Parathyroid adenoma (tissue), 2 donors: ENCODE data around the gene KLHL30.
"Not testable (repeated sequence)": the region's sequence is repeated elsewhere in the genome, so short reads cannot be mapped to it uniquely, and the experiment has no call there.

Experiments used
- H2AFZ ChIP-seq: fragments of 300-600 bp; sonication (generic); one replicate; pipeline ENCODE4 v1.7.0; 2017; ENCODE audit warnings: antibody characterized with exemption, mild to moderate bottlenecking
- H3K27ac ChIP-seq: fragments of 300-600 bp; sonication (generic); one replicate; pipeline ENCODE4 v1.7.0; 2017
- H3K27me3 ChIP-seq: fragments of 300-600 bp; sonication (generic); one replicate; pipeline ENCODE4 v1.7.0; 2017; ENCODE audit warnings: low read length; ENCODE audit not compliant: control insufficient read depth, insufficient read depth
- H3K36me3 ChIP-seq: fragments of 300-600 bp; sonication (generic); one replicate; pipeline ENCODE4 v1.7.0; 2017; ENCODE audit warnings: low read length; ENCODE audit not compliant: control insufficient read depth, insufficient read depth
- H3K4me1 ChIP-seq: fragments of 300-600 bp; sonication (generic); one replicate; pipeline ENCODE4 v1.7.0; 2017; ENCODE audit warnings: control low read depth
- H3K4me2 ChIP-seq: fragments of 300-600 bp; sonication (generic); one replicate; pipeline ENCODE4 v1.7.0; 2017; ENCODE audit warnings: low read length
- H3K4me3 ChIP-seq: fragments of 300-600 bp; sonication (generic); one replicate; pipeline ENCODE4 v1.7.0; 2017; ENCODE audit warnings: low read depth, low read length
- H3K79me2 ChIP-seq: fragments of 300-600 bp; sonication (generic); one replicate; pipeline ENCODE4 v1.7.0; 2017; ENCODE audit warnings: control low read depth
- H3K9ac ChIP-seq: fragments of 300-600 bp; sonication (generic); one replicate; pipeline ENCODE4 v1.7.0; 2017; ENCODE audit warnings: mild to moderate bottlenecking
- H3K9me3 ChIP-seq: fragments of 300-600 bp; sonication (generic); one replicate; pipeline ENCODE4 v1.7.0; 2017; ENCODE audit warnings: low read length; ENCODE audit not compliant: control insufficient read depth
- CTCF ChIP-seq: fragments of 300-600 bp; sonication (generic); IDR thresholded peaks from one replicate; pipeline ENCODE4 v1.7.0; 2017; ENCODE audit warnings: antibody characterized with exemption, mild to moderate bottlenecking
- donor health status: primary hyperparathyroidism.

The KLHL30 gene

GRCh38 chr2:238169708-238170251 is 31.3 kb downstream of the KLHL30 start:
- no peaks in the 10 kb centered on the region for H3K9me3 ChIP-seq
- H3K4me1 ChIP-seq = peaks cover 3% of the 10 kb centered on the region
- no peak overlapping the region for H2AFZ ChIP-seq
- no peaks in the 10 kb centered on the region for H3K36me3 ChIP-seq
- no peak for TF ChIP-seq CTCF
- no peaks in the 10 kb centered on the region for H3K27me3 ChIP-seq
- no peak overlapping the region for H3K9ac ChIP-seq
- H3K27ac ChIP-seq = no peak overlapping the region
- H3K79me2 ChIP-seq = peaks cover 3% of the 10 kb centered on the region
- no peak overlapping the region for H3K4me3 ChIP-seq
- H3K4me2 ChIP-seq = no peak overlapping the region

- Histone ChIP-seq H3K4me3 (no peak overlapping the region), H3K36me3 (no peaks in the 10 kb centered on the region), H3K9ac (no peak overlapping the region), H3K27ac (no peak overlapping the region), H3K4me1 (peaks cover 3% of the 10 kb centered on the region), H3K4me2 (no peak overlapping the region), H3K9me3 (no peaks in the 10 kb centered on the region), H2AFZ (no peak overlapping the region), H3K79me2 (peaks cover 3% of the 10 kb centered on the region), H3K27me3 (no peaks in the 10 kb centered on the region)
- TF ChIP-seq CTCF = no peak
Measured at GRCh38 chr2:238170386-238171071, 32.1 kb downstream of the KLHL30 start.

DNA sequence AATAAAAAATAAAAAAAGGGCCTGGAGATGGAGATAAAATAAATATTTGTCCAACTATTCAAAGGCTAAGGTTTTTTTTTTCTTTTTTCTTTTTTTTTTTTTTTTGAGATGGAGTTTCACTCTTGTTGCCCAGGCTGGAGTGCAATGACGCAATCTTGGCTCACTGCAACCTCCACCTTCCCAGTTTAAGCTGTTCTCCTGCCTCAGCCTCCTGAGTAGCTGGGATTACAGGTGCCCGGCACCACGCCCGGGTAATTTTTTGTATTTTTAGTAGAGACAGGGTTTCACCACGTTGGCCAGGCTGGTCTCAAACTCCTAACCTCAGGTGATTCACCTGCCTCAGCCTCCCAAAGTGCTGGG is 32.6 kb downstream of the KLHL30 start:
- not testable (repeated sequence) for H3K4me3 ChIP-seq, H3K9me3 ChIP-seq, H3K4me2 ChIP-seq, H3K27me3 ChIP-seq, H2AFZ ChIP-seq, H3K36me3 ChIP-seq, H3K27ac ChIP-seq, H3K9ac ChIP-seq, H3K79me2 ChIP-seq, H3K4me1 ChIP-seq

DNA sequence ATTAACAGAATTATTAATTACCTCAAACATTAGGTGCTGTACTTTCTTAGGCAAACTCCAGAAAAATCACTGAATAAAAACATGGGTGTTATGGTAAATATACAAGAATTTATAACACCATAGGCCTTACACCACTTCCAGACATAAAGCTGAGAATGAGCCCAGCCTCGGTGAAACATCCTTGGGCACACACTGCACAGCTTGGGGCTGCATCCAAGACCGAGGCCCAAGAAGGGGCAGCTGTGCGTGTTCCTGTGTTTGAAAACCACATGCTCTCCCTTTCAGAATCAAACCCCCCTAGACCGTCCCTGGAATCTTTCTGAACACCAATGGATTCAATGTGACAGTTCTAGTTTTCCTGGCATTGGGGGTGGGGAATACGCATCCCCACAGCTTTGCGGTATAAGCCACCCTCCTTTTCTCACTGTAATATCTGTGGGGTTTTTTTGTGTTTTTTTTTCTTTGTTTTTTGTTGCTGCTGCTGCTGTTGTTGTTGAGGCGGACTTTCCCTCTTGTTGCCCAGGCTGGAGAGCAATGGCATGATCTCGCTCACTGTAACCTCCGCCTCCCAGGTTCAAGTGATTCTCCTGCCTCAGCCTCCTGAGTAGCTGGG is 33.2 kb downstream of the KLHL30 start:
- Histone ChIP-seq H2AFZ (no peak overlapping the region), H3K27ac (no peak overlapping the region), H3K79me2 (peaks cover 3% of the 10 kb centered on the region), H3K4me2 (no peak overlapping the region), H3K36me3 (no peaks in the 10 kb centered on the region), H3K4me1 (no peaks in the 10 kb centered on the region), H3K4me3 (no peak overlapping the region), H3K9me3 (no peaks in the 10 kb centered on the region), H3K9ac (no peak overlapping the region), H3K27me3 (no peaks in the 10 kb centered on the region)
- no peak for TF ChIP-seq CTCF

DNA sequence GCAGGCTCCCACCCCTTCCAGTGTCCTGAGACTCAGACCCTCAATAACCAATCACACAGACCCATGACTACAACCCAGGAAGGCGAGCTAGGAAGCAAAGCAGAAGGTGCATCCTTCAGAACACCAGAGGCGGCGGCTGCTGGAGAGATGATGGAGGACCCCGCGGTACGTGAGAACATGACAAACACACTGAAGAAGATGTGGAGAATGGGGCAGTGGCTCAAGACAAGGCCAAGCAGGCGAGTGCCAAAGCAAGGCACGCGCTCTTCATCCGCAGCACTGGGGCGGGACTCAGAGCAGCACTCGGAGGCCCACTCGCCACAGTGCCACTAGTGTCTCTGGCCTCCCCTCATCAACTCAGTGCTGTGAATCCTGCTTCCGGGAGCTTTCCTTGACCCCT is 34.0 kb downstream of the KLHL30 start:
- Histone ChIP-seq H3K27me3 (no peaks in the 10 kb centered on the region), H3K9me3 (no peaks in the 10 kb centered on the region), H3K4me3 (no peak overlapping the region), H3K4me2 (no peak overlapping the region), H3K9ac (no peak overlapping the region), H2AFZ (no peak overlapping the region), H3K79me2 (peaks cover 3% of the 10 kb centered on the region), H3K4me1 (no peaks in the 10 kb centered on the region), H3K36me3 (no peaks in the 10 kb centered on the region), H3K27ac (no peak overlapping the region)
- TF ChIP-seq CTCF = no peak
